ENCODE data around the gene SMAD2. TPM values are rescaled to one million over a fixed set of nuclear protein-coding genes. Genes with fewer than 3 reads are reported as not detected.

SMAD2 gene
- polyA plus RNA-seq, 1 experiment = 52.2 TPM

- no peak for TF ChIP-seq CTCF (IDR thresholded peaks at IDR 0.05; ENCODE audit: insufficient read depth, low read depth, low read length)
- ChIA-PET CTCF (no interaction called here), POLR2A (no interaction called here)
- no peaks in the 10 kb centered on the region; the same call in 1 of the 2 replicates for H3K36me3 ChIP-seq (ENCODE audit: control insufficient read depth, insufficient read depth, low read length)
- DNase-seq (ENCODE audit: low read depth) = no peak
- H3K4me3 ChIP-seq (ENCODE audit: low read depth, low read length) = no peak overlapping the region
- no peaks in the 10 kb centered on the region for H3K27me3 ChIP-seq (ENCODE audit: control insufficient read depth, insufficient read depth, low read length)
These were observed 34.8 kb downstream of the SMAD2 start for GRCh38 chr18:47895565-47896250.

- no peak for DNase-seq (ENCODE audit: low read depth)
- Histone ChIP-seq H3K27me3 (ENCODE audit: control insufficient read depth, insufficient read depth, low read length) (no peaks in the 10 kb centered on the region), H3K4me3 (ENCODE audit: low read depth, low read length) (no peak overlapping the region), H3K36me3 (ENCODE audit: control insufficient read depth, insufficient read depth, low read length) (no peaks in the 10 kb centered on the region; the same call in 1 of the 2 replicates)
- CTCF ChIA-PET = interaction anchor here (0.9 to 1.3 kb wide), 3 partner anchors 9 to 56 kb away, joined by 3 to 5 read pairs (median 3); no protein-coding TSS in a partner anchor
- no peak for TF ChIP-seq CTCF (IDR thresholded peaks at IDR 0.05; ENCODE audit: insufficient read depth, low read depth, low read length)
- POLR2A ChIA-PET = no interaction called here
These were observed 36.3 kb downstream of the SMAD2 start for GRCh38 chr18:47893939-47894699.

GRCh38 chr18:47893047-47893446, 37.4 kb downstream of the SMAD2 start:
- H3K4me3 ChIP-seq (ENCODE audit: low read depth, low read length) = no peak overlapping the region
- CTCF ChIA-PET = interaction anchor here (1.3 kb wide), 1 partner anchor 11 kb away, joined by 5 read pairs; no protein-coding TSS in a partner anchor
- no peaks in the 10 kb centered on the region for H3K27me3 ChIP-seq (ENCODE audit: control insufficient read depth, insufficient read depth, low read length)
- POLR2A ChIA-PET = no interaction called here
- no peak for DNase-seq (ENCODE audit: low read depth)
- H3K36me3 ChIP-seq (ENCODE audit: control insufficient read depth, insufficient read depth, low read length) = no peaks in the 10 kb centered on the region; the same call in 1 of the 2 replicates
- TF ChIP-seq CTCF (IDR thresholded peaks at IDR 0.05; ENCODE audit: insufficient read depth, low read depth, low read length) = no peak

GRCh38 chr18:47888156-47888555, 42.3 kb downstream of the SMAD2 start:
- no peak overlapping the region for H3K4me3 ChIP-seq (ENCODE audit: low read depth, low read length)
- no peak for DNase-seq (ENCODE audit: low read depth)
- H3K27me3 ChIP-seq (ENCODE audit: control insufficient read depth, insufficient read depth, low read length) = no peaks in the 10 kb centered on the region
- ChIA-PET POLR2A (no interaction called here), CTCF (interaction anchor here (1.2 kb wide), 1 partner anchor 12 kb away, joined by 3 read pairs; no protein-coding TSS in a partner anchor)
- no peak for TF ChIP-seq CTCF (IDR thresholded peaks at IDR 0.05; ENCODE audit: insufficient read depth, low read depth, low read length)
- peaks cover 1% of the 10 kb centered on the region; the same call in 1 of the 2 replicates for H3K36me3 ChIP-seq (ENCODE audit: control insufficient read depth, insufficient read depth, low read length)

- Histone ChIP-seq H3K36me3 (ENCODE audit: control insufficient read depth, insufficient read depth, low read length) (peaks cover 1% of the 10 kb centered on the region; the same call in 1 of the 2 replicates), H3K27me3 (ENCODE audit: control insufficient read depth, insufficient read depth, low read length) (no peaks in the 10 kb centered on the region), H3K4me3 (ENCODE audit: low read depth, low read length) (no peak overlapping the region)
- CTCF ChIA-PET = interaction anchor here (1.2 kb wide), 1 partner anchor 13 kb away, joined by 3 read pairs; no protein-coding TSS in a partner anchor
- DNase-seq (ENCODE audit: low read depth) = no peak
- POLR2A ChIA-PET = no interaction called here
- TF ChIP-seq CTCF (IDR thresholded peaks at IDR 0.05; ENCODE audit: insufficient read depth, low read depth, low read length) = no peak
These were observed 43.2 kb downstream of the SMAD2 start for GRCh38 chr18:47887227-47887626.
